ENCODE results near the gene CCNK.

Gene CCNK

DNA sequence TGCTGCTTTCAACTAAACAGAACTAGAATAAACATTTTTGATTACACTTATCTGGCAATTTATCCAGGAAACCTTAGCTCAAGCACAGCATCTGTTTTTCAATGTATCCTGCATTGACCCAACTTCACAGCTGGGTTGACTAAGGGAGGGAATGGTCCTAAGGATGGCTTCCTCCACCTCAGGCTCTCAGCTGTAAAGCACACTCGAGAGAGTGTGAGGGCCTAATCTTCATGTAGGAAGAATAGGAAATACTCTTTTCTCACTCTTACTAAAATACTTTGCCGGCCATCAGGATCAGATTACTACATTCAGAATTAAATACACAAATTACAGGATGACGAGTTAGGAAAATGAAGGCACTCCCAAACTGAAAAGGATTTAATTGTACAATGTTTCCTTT is 7.8 kb upstream of the CCNK start:
- no peaks in the 10 kb centered on the region for H3K27me3 ChIP-seq (ENCODE audit: low read depth, low read length)
- H3K27ac ChIP-seq (ENCODE audit: low read length), result no peak overlapping the region

DNA sequence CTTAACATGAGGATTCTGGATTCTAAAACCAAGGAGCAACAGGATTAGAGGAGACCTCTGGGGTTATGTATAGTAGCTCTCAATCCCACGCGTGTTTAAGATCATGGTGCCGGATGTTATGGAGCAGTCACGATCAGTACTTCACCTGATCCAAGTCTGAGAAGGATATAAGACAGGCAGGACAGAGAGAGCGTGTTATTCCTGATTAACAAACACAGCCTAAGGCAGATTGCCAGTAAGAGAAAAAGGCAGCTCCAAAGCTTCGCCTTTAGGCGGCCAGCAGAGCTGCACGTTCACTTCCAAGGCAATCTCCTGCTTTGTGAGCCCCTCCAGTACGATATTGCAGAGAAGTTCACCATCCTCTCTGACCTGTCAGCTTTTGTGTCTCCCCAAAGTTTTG is 6.0 kb upstream of the CCNK start:
- TF ChIP-seq EZH2phosphoT487 (IDR thresholded peaks at IDR 0.05; ENCODE audit: low read depth), result no peak
- TF ChIP-seq, protein P1, sequence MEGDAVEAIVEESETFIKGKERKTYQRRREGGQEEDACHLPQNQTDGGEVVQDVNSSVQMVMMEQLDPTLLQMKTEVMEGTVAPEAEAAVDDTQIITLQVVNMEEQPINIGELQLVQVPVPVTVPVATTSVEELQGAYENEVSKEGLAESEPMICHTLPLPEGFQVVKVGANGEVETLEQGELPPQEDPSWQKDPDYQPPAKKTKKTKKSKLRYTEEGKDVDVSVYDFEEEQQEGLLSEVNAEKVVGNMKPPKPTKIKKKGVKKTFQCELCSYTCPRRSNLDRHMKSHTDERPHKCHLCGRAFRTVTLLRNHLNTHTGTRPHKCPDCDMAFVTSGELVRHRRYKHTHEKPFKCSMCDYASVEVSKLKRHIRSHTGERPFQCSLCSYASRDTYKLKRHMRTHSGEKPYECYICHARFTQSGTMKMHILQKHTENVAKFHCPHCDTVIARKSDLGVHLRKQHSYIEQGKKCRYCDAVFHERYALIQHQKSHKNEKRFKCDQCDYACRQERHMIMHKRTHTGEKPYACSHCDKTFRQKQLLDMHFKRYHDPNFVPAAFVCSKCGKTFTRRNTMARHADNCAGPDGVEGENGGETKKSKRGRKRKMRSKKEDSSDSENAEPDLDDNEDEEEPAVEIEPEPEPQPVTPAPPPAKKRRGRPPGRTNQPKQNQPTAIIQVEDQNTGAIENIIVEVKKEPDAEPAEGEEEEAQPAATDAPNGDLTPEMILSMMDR (IDR thresholded peaks at IDR 0.05; ENCODE audit: low read depth, low read length), result no peak
- Histone ChIP-seq H3K9ac (ENCODE audit: low read length) (no peak overlapping the region), H3K79me2 (ENCODE audit: low read length) (peaks cover 97% of the 10 kb centered on the region), H3K36me3 (replicated peaks; ENCODE audit: low read depth, low read length) (no peaks in the 10 kb centered on the region), H2AFZ (ENCODE audit: low read depth, low read length) (no peak overlapping the region), H3K27ac (ENCODE audit: low read length) (no peak overlapping the region), H3K27me3 (ENCODE audit: low read depth, low read length) (no peaks in the 10 kb centered on the region), H4K20me1 (ENCODE audit: insufficient read depth, low read length) (peaks cover 42% of the 10 kb centered on the region), H3K4me3 (ENCODE audit: low read length) (no peak overlapping the region), H3K4me2 (ENCODE audit: low read length) (no peak overlapping the region), H3K9me3 (ENCODE audit: insufficient read depth, low read length) (no peaks in the 10 kb centered on the region), H3K4me1 (ENCODE audit: low read length) (peaks cover 9% of the 10 kb centered on the region)

More for the DNA sequence above, 7.8 kb upstream of the CCNK start:
- TF ChIP-seq, protein P1 (IDR thresholded peaks at IDR 0.05; ENCODE audit: low read depth, low read length), result no peak
- no peak overlapping the region for H2AFZ ChIP-seq (ENCODE audit: low read depth, low read length)
- H3K9ac ChIP-seq (ENCODE audit: low read length), result no peak overlapping the region
- H3K4me2 ChIP-seq (ENCODE audit: low read length), result no peak overlapping the region
- H3K79me2 ChIP-seq (ENCODE audit: low read length), result peaks cover 97% of the 10 kb centered on the region
- no peaks in the 10 kb centered on the region for H3K4me1 ChIP-seq (ENCODE audit: low read length)
- H3K36me3 ChIP-seq (replicated peaks; ENCODE audit: low read depth, low read length), result no peaks in the 10 kb centered on the region
- no peaks in the 10 kb centered on the region for H3K9me3 ChIP-seq (ENCODE audit: insufficient read depth, low read length)
- no peak overlapping the region for H3K4me3 ChIP-seq (ENCODE audit: low read length)
- H4K20me1 ChIP-seq (ENCODE audit: insufficient read depth, low read length), result peaks cover 48% of the 10 kb centered on the region

DNA sequence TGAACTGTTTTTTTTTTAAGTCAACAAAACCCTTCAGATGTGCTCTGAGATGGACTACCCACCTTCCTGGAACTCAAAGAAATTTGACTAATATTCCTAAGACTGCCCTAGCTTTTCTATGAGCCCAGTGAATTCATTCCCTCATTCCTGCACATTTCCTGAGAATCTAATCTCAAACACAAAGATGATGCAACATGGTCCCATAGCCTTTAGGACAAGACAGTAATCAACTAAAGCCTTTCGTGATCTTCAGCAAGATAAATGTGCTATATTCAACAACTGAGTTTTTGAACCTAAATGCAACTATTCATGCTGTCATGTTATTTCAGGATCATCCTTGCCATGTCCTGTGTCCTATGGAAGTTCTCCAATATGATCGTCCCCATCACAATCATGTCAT is 5.5 kb upstream of the CCNK start:
- Histone ChIP-seq H3K27ac (ENCODE audit: low read length) (no peak overlapping the region), H3K9me3 (ENCODE audit: insufficient read depth, low read length) (no peaks in the 10 kb centered on the region), H3K79me2 (ENCODE audit: low read length) (peaks cover 93% of the 10 kb centered on the region), H3K27me3 (ENCODE audit: low read depth, low read length) (no peaks in the 10 kb centered on the region), H3K36me3 (replicated peaks; ENCODE audit: low read depth, low read length) (no peaks in the 10 kb centered on the region), H3K4me3 (ENCODE audit: low read length) (no peak overlapping the region), H3K9ac (ENCODE audit: low read length) (no peak overlapping the region), H4K20me1 (ENCODE audit: insufficient read depth, low read length) (peaks cover 38% of the 10 kb centered on the region), H2AFZ (ENCODE audit: low read depth, low read length) (no peak overlapping the region), H3K4me1 (ENCODE audit: low read length) (peaks cover 9% of the 10 kb centered on the region), H3K4me2 (ENCODE audit: low read length) (no peak overlapping the region)
- no peak for TF ChIP-seq EZH2phosphoT487 (IDR thresholded peaks at IDR 0.05; ENCODE audit: low read depth)
- TF ChIP-seq, protein P1 (IDR thresholded peaks at IDR 0.05; ENCODE audit: low read depth, low read length), result no peak

DNA sequence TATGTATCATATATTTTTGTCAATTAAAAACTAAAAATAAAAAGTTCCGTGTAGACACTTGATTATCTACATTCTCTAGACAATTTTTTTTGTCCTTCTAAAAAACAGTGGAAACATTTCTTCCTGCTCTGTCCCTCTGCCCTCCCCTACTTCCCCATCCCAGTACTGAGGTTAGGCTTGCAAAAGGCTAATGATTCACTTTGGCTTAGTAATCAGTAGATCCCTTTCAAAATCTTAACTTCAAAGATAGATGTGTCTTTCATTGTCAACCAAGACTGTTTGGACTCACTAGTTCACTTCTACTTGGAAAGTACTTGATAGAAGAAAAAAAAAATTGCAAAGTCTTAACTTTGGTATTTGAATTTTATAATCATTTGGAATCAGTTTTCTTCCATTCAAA is 4.3 kb upstream of the CCNK start:
- H3K27ac ChIP-seq (ENCODE audit: low read length), result no peak overlapping the region
- peaks cover 88% of the 10 kb centered on the region for H3K79me2 ChIP-seq (ENCODE audit: low read length)
- no peaks in the 10 kb centered on the region for H3K27me3 ChIP-seq (ENCODE audit: low read depth, low read length)
- no peak overlapping the region for H2AFZ ChIP-seq (ENCODE audit: low read depth, low read length)
- no peak overlapping the region for H3K4me3 ChIP-seq (ENCODE audit: low read length)
- peaks cover 35% of the 10 kb centered on the region for H4K20me1 ChIP-seq (ENCODE audit: insufficient read depth, low read length)
- no peak overlapping the region for H3K9ac ChIP-seq (ENCODE audit: low read length)
- H3K4me2 ChIP-seq (ENCODE audit: low read length), result no peak overlapping the region
- H3K9me3 ChIP-seq (ENCODE audit: insufficient read depth, low read length), result no peaks in the 10 kb centered on the region
- TF ChIP-seq, protein P1 (IDR thresholded peaks at IDR 0.05; ENCODE audit: low read depth, low read length), result no peak
- no peak for TF ChIP-seq EZH2phosphoT487 (IDR thresholded peaks at IDR 0.05; ENCODE audit: low read depth)
- H3K36me3 ChIP-seq (replicated peaks; ENCODE audit: low read depth, low read length), result no peaks in the 10 kb centered on the region
- H3K4me1 ChIP-seq (ENCODE audit: low read length), result peaks cover 9% of the 10 kb centered on the region

All from OCI-LY3 (cell line).